ENCODE results near the gene BRINP3. TPM values are rescaled to one million over a fixed set of nuclear protein-coding genes. Genes with fewer than 3 reads are reported as not detected.
"Not testable (repeated sequence)": the region's sequence is repeated elsewhere in the genome, so short reads cannot be mapped to it uniquely, and the experiment has no call there.

BRINP3 gene
- not detected for polyA plus RNA-seq (2013, experiment 1 of 2)
- polyA plus RNA-seq (2013, experiment 2 of 2): 0.40 TPM

GRCh38 chr1:190477762-190478148 lies at the start of gene BRINP3:
Gene BRINP3 (minus strand): TSS chr1:190477864.
- Histone ChIP-seq H3K4me3 (ENCODE audit: extremely low read depth, insufficient read depth, low read length, poor library complexity, severe bottlenecking) (peak within 1 kb of the TSS; percentile 41), H3K27ac (ENCODE audit: low read depth, low read length, severe bottlenecking) (no peak within 1 kb of the TSS)
- WGBS, 2 experiments (ENCODE audit: insufficient coverage in 2 of 2): 4 to 29% methylated on average over 1 to 2 of the region's 4 CpGs

GRCh38 chr1:190511554-190511953 lies 33.9 kb upstream of the BRINP3 start:
- H3K9me3 ChIP-seq (ENCODE audit: control insufficient read depth, low read length): no peaks in the 10 kb centered on the region
- H3K4me1 ChIP-seq (ENCODE audit: control insufficient read depth, insufficient read depth, low read length, poor library complexity, severe bottlenecking): no peaks in the 10 kb centered on the region
- 100% methylated on average over 1 of the region's 2 CpGs for WGBS, 2 experiments (ENCODE audit: insufficient coverage in 2 of 2)

More at GRCh38 chr1:190477762-190478148, at the start of gene BRINP3:
- H3K4me1 ChIP-seq (ENCODE audit: control insufficient read depth, insufficient read depth, low read length, poor library complexity, severe bottlenecking): peaks cover 10% of the 10 kb centered on the region
- H3K36me3 ChIP-seq (ENCODE audit: control insufficient read depth, insufficient read depth, low read length): no peaks in the 10 kb centered on the region
- H3K9me3 ChIP-seq (ENCODE audit: control insufficient read depth, low read length): no peaks in the 10 kb centered on the region

GRCh38 chr1:190507357-190507756 lies 29.7 kb upstream of the BRINP3 start:
- no peaks in the 10 kb centered on the region for H3K36me3 ChIP-seq (ENCODE audit: control insufficient read depth, insufficient read depth, low read length)
- peaks cover 5% of the 10 kb centered on the region for H3K9me3 ChIP-seq (ENCODE audit: control insufficient read depth, low read length)
- H3K4me3 ChIP-seq (ENCODE audit: extremely low read depth, insufficient read depth, low read length, poor library complexity, severe bottlenecking): no peak overlapping the region
- H3K4me1 ChIP-seq (ENCODE audit: control insufficient read depth, insufficient read depth, low read length, poor library complexity, severe bottlenecking): no peaks in the 10 kb centered on the region
- no peak overlapping the region for H3K27ac ChIP-seq (ENCODE audit: low read depth, low read length, severe bottlenecking)
- no CpG with 5 or more reads among the region's 1 CpG for WGBS, 2 experiments (ENCODE audit: insufficient coverage in 2 of 2)

More at GRCh38 chr1:190511554-190511953, 33.9 kb upstream of the BRINP3 start:
- Histone ChIP-seq H3K36me3 (ENCODE audit: control insufficient read depth, insufficient read depth, low read length) (no peaks in the 10 kb centered on the region), H3K27ac (ENCODE audit: low read depth, low read length, severe bottlenecking) (no peak overlapping the region), H3K4me3 (ENCODE audit: extremely low read depth, insufficient read depth, low read length, poor library complexity, severe bottlenecking) (no peak overlapping the region)

GRCh38 chr1:190504539-190504938 lies 26.9 kb upstream of the BRINP3 start:
- not testable (repeated sequence) for H3K27ac ChIP-seq (ENCODE audit: low read depth, low read length, severe bottlenecking); H3K4me1 ChIP-seq (ENCODE audit: control insufficient read depth, insufficient read depth, low read length, poor library complexity, severe bottlenecking); H3K4me3 ChIP-seq (ENCODE audit: extremely low read depth, insufficient read depth, low read length, poor library complexity, severe bottlenecking); H3K9me3 ChIP-seq (ENCODE audit: control insufficient read depth, low read length); H3K36me3 ChIP-seq (ENCODE audit: control insufficient read depth, insufficient read depth, low read length)
- WGBS, 2 experiments (ENCODE audit: insufficient coverage in 2 of 2): no CpG with 5 or more reads among the region's 3 CpGs

- no peak overlapping the region for H3K27ac ChIP-seq (ENCODE audit: low read depth, low read length, severe bottlenecking)
Observed at GRCh38 chr1:190497565-190497964, 19.9 kb upstream of the BRINP3 start.

GRCh38 chr1:190494451-190494850 lies 16.8 kb upstream of the BRINP3 start:
- no peaks in the 10 kb centered on the region for H3K9me3 ChIP-seq (ENCODE audit: control insufficient read depth, low read length)
- H3K27ac ChIP-seq (ENCODE audit: low read depth, low read length, severe bottlenecking): no peak overlapping the region
- H3K4me1 ChIP-seq (ENCODE audit: control insufficient read depth, insufficient read depth, low read length, poor library complexity, severe bottlenecking): no peaks in the 10 kb centered on the region
- 79 to 93% methylated on average over 2 to 3 of the region's 4 CpGs for WGBS, 2 experiments (ENCODE audit: insufficient coverage in 2 of 2)
- H3K36me3 ChIP-seq (ENCODE audit: control insufficient read depth, insufficient read depth, low read length): no peaks in the 10 kb centered on the region
- H3K4me3 ChIP-seq (ENCODE audit: extremely low read depth, insufficient read depth, low read length, poor library complexity, severe bottlenecking): no peak overlapping the region

More at GRCh38 chr1:190497565-190497964, 19.9 kb upstream of the BRINP3 start:
- H3K9me3 ChIP-seq (ENCODE audit: control insufficient read depth, low read length): no peaks in the 10 kb centered on the region
- no peaks in the 10 kb centered on the region for H3K36me3 ChIP-seq (ENCODE audit: control insufficient read depth, insufficient read depth, low read length)
- no peaks in the 10 kb centered on the region for H3K4me1 ChIP-seq (ENCODE audit: control insufficient read depth, insufficient read depth, low read length, poor library complexity, severe bottlenecking)
- H3K4me3 ChIP-seq (ENCODE audit: extremely low read depth, insufficient read depth, low read length, poor library complexity, severe bottlenecking): no peak overlapping the region

GRCh38 chr1:190491404-190491803 lies 13.7 kb upstream of the BRINP3 start:
- no CpG with 5 or more reads among the region's 2 CpGs for WGBS, 2 experiments (ENCODE audit: insufficient coverage in 2 of 2)
- Histone ChIP-seq H3K36me3 (ENCODE audit: control insufficient read depth, insufficient read depth, low read length) (no peaks in the 10 kb centered on the region), H3K4me1 (ENCODE audit: control insufficient read depth, insufficient read depth, low read length, poor library complexity, severe bottlenecking) (no peaks in the 10 kb centered on the region), H3K4me3 (ENCODE audit: extremely low read depth, insufficient read depth, low read length, poor library complexity, severe bottlenecking) (no peak overlapping the region), H3K27ac (ENCODE audit: low read depth, low read length, severe bottlenecking) (no peak overlapping the region), H3K9me3 (ENCODE audit: control insufficient read depth, low read length) (no peaks in the 10 kb centered on the region)

- H3K27ac ChIP-seq (ENCODE audit: low read depth, low read length, severe bottlenecking): no peak overlapping the region
- H3K36me3 ChIP-seq (ENCODE audit: control insufficient read depth, insufficient read depth, low read length): no peaks in the 10 kb centered on the region
- H3K4me3 ChIP-seq (ENCODE audit: extremely low read depth, insufficient read depth, low read length, poor library complexity, severe bottlenecking): no peak overlapping the region
- no peaks in the 10 kb centered on the region for H3K9me3 ChIP-seq (ENCODE audit: control insufficient read depth, low read length)
- no CpG with 5 or more reads among the region's 1 CpG for WGBS, 2 experiments (ENCODE audit: insufficient coverage in 2 of 2)
- H3K4me1 ChIP-seq (ENCODE audit: control insufficient read depth, insufficient read depth, low read length, poor library complexity, severe bottlenecking): peaks cover 7% of the 10 kb centered on the region
Observed at GRCh38 chr1:190484045-190484444, 6.4 kb upstream of the BRINP3 start.

GRCh38 chr1:190480231-190480630 lies 2.6 kb upstream of the BRINP3 start:
- Histone ChIP-seq H3K27ac (ENCODE audit: low read depth, low read length, severe bottlenecking) (no peak overlapping the region), H3K9me3 (ENCODE audit: control insufficient read depth, low read length) (no peaks in the 10 kb centered on the region)

GRCh38 chr1:190479516-190479915 lies 1.9 kb upstream of the BRINP3 start:
- no peak overlapping the region for H3K4me3 ChIP-seq (ENCODE audit: extremely low read depth, insufficient read depth, low read length, poor library complexity, severe bottlenecking)
- no peak overlapping the region for H3K27ac ChIP-seq (ENCODE audit: low read depth, low read length, severe bottlenecking)
- no peaks in the 10 kb centered on the region for H3K9me3 ChIP-seq (ENCODE audit: control insufficient read depth, low read length)
- no peaks in the 10 kb centered on the region for H3K36me3 ChIP-seq (ENCODE audit: control insufficient read depth, insufficient read depth, low read length)
- peaks cover 10% of the 10 kb centered on the region for H3K4me1 ChIP-seq (ENCODE audit: control insufficient read depth, insufficient read depth, low read length, poor library complexity, severe bottlenecking)
- no CpG with 5 or more reads among the region's 4 CpGs for WGBS, 2 experiments (ENCODE audit: insufficient coverage in 2 of 2)

More at GRCh38 chr1:190480231-190480630, 2.6 kb upstream of the BRINP3 start:
- Histone ChIP-seq H3K4me1 (ENCODE audit: control insufficient read depth, insufficient read depth, low read length, poor library complexity, severe bottlenecking) (peaks cover 10% of the 10 kb centered on the region), H3K36me3 (ENCODE audit: control insufficient read depth, insufficient read depth, low read length) (no peaks in the 10 kb centered on the region), H3K4me3 (ENCODE audit: extremely low read depth, insufficient read depth, low read length, poor library complexity, severe bottlenecking) (no peak overlapping the region)

- H3K27ac ChIP-seq (ENCODE audit: low read depth, low read length, severe bottlenecking): no peak overlapping the region
- peak overlapping the region; percentile 41 for H3K4me3 ChIP-seq (ENCODE audit: extremely low read depth, insufficient read depth, low read length, poor library complexity, severe bottlenecking)
- WGBS, 2 experiments (ENCODE audit: insufficient coverage in 2 of 2): no CpG with 5 or more reads among the region's 4 CpGs
- H3K4me1 ChIP-seq (ENCODE audit: control insufficient read depth, insufficient read depth, low read length, poor library complexity, severe bottlenecking): peaks cover 10% of the 10 kb centered on the region
- no peaks in the 10 kb centered on the region for H3K36me3 ChIP-seq (ENCODE audit: control insufficient read depth, insufficient read depth, low read length)
- H3K9me3 ChIP-seq (ENCODE audit: control insufficient read depth, low read length): no peaks in the 10 kb centered on the region
Observed at GRCh38 chr1:190479050-190479397, 1.4 kb upstream of the BRINP3 start.
